ES-I3 (cell line): ENCODE data around the gene ALG3.
A peak's percentile ranks its signal among the peaks of the same experiment; 100 is the strongest.

Experiments
- H3K36me3 ChIP-seq: 2 replicates; pipeline ENCODE4 v1.6.1; 2013; ENCODE audit warnings: mild to moderate bottlenecking, low read length, control low read depth, moderate library complexity; ENCODE audit not compliant: insufficient read depth
- H3K4me1 ChIP-seq: 2 replicates; pipeline ENCODE4 v1.6.1; 2013; ENCODE audit warnings: mild to moderate bottlenecking, control low read depth, low read length; ENCODE audit not compliant: insufficient read depth
- H3K9ac ChIP-seq: 2 replicates; pipeline ENCODE4 v1.6.1; 2013; ENCODE audit warnings: low read depth, mild to moderate bottlenecking, low read length, moderate library complexity
- H3K9me3 ChIP-seq: 2 replicates; pipeline ENCODE4 v1.6.1; 2013; ENCODE audit warnings: mild to moderate bottlenecking, low read length, moderate library complexity; ENCODE audit not compliant: control insufficient read depth, insufficient read depth

Gene ALG3

GRCh38 chr3:184234671-184235380 is 13.9 kb downstream of the ALG3 start:
- no peaks in the 10 kb centered on the region for H3K9me3 ChIP-seq
- no peaks in the 10 kb centered on the region for H3K36me3 ChIP-seq
- H3K9ac ChIP-seq = no peak overlapping the region
- no peaks in the 10 kb centered on the region for H3K4me1 ChIP-seq

DNA sequence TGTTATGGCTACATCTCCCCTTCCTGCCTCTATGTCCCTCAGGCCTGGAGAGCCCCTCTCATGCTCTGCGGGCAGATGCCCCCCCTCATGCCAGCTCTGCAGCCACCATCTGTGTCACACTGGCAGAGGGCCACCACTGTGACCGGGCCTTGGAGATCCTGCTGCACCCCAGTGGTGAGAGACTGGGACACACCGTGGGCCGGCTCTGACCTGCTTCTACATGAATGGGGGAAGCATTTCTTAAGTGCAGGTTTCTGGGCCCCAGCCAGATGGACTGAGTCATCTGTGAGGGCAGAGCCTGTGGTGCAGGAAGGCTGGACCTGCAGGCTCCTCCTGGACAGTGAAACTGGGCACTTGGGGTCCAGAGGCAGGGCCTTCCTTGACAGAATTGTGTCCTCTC is 14.5 kb downstream of the ALG3 start:
- Histone ChIP-seq H3K9me3 (no peaks in the 10 kb centered on the region), H3K4me1 (no peaks in the 10 kb centered on the region), H3K9ac (no peak overlapping the region), H3K36me3 (no peaks in the 10 kb centered on the region)

- H3K4me1 ChIP-seq = no peaks in the 10 kb centered on the region
- no peaks in the 10 kb centered on the region for H3K36me3 ChIP-seq
- H3K9ac ChIP-seq = no peak overlapping the region
- H3K9me3 ChIP-seq = no peaks in the 10 kb centered on the region
These were observed 15.5 kb downstream of the ALG3 start for GRCh38 chr3:184233127-184233843.

GRCh38 chr3:184231671-184232070 is 17.1 kb downstream of the ALG3 start:
- no peaks in the 10 kb centered on the region for H3K4me1 ChIP-seq
- no peaks in the 10 kb centered on the region for H3K9me3 ChIP-seq
- no peaks in the 10 kb centered on the region for H3K36me3 ChIP-seq
- no peak overlapping the region for H3K9ac ChIP-seq

- H3K9me3 ChIP-seq = no peaks in the 10 kb centered on the region
- H3K9ac ChIP-seq = peak overlapping the region; percentile 50; the same call in 1 of the 2 replicates
- no peaks in the 10 kb centered on the region for H3K36me3 ChIP-seq
- no peaks in the 10 kb centered on the region for H3K4me1 ChIP-seq
These were observed 17.9 kb downstream of the ALG3 start for GRCh38 chr3:184230603-184231528.

- Histone ChIP-seq H3K9ac (peak overlapping the region; percentile 50; the same call in 1 of the 2 replicates), H3K36me3 (no peaks in the 10 kb centered on the region), H3K9me3 (no peaks in the 10 kb centered on the region), H3K4me1 (no peaks in the 10 kb centered on the region)
These were observed 18.6 kb downstream of the ALG3 start for GRCh38 chr3:184230081-184230602.

GRCh38 chr3:184229394-184230080 is 19.2 kb downstream of the ALG3 start, which contains the start of gene VWA5B2:
VWA5B2 (plus strand) TSS chr3:184229585; CDS start chr3:184230529, 944 bp downstream.
- Histone ChIP-seq H3K4me1 (no peaks in the 10 kb centered on the region), H3K36me3 (no peaks in the 10 kb centered on the region), H3K9me3 (no peaks in the 10 kb centered on the region), H3K9ac (peak within 1 kb of the TSS; percentile 50; the same call in 1 of the 2 replicates)

- Histone ChIP-seq H3K4me1 (no peaks in the 10 kb centered on the region), H3K9ac (peak overlapping the region; percentile 50; the same call in 1 of the 2 replicates), H3K36me3 (no peaks in the 10 kb centered on the region), H3K9me3 (no peaks in the 10 kb centered on the region)
These were observed 20.2 kb downstream of the ALG3 start for GRCh38 chr3:184228376-184229137.

DNA sequence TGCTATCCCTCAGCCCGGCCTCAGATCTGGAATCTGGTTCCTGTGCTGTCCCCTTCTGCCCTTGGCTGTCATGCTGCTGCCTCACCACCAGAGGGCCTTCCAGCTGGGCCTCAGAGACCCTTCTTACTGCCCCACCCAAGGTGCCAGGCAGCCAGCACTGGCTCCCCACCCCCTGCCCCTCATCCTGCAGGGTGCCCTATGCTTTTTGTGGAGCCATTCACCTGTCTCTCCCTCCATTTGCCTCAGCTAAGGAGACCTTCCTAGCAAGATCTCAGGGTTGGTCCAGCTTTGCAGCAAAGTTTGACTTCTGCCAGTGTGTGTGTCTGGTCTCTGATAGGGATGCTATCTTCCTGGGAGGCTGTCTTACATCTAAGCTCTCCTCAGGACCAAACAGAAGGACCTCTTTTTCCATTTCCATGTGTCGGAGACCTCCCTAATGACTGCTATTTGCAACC is 21.3 kb downstream of the ALG3 start:
- H3K4me1 ChIP-seq = no peaks in the 10 kb centered on the region
- no peaks in the 10 kb centered on the region for H3K9me3 ChIP-seq
- H3K36me3 ChIP-seq = no peaks in the 10 kb centered on the region
- H3K9ac ChIP-seq = no peak overlapping the region

GRCh38 chr3:184223946-184224345 is 24.8 kb downstream of the ALG3 start:
- no peaks in the 10 kb centered on the region for H3K4me1 ChIP-seq
- no peaks in the 10 kb centered on the region for H3K9me3 ChIP-seq
- H3K36me3 ChIP-seq = no peaks in the 10 kb centered on the region
- H3K9ac ChIP-seq = no peak overlapping the region

DNA sequence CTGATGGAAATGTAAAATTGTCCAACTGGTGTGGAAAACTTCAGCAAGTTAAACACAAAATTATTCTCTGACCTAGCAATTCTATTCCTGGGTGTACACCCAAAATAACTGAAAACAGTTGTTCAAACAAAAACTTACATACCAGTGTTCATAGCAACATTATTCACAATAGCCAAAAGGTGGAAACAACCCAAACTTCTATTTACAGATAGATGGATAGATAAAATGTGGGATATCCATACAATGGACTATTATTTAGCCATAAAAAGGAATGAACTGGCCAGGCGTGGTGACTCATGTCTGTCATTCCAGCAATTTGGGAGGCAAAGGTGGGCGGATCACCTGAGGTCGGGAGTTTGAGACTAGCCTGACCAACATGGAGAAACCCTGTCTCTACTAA is 26.2 kb downstream of the ALG3 start:
- H3K36me3 ChIP-seq = no peaks in the 10 kb centered on the region
- no peaks in the 10 kb centered on the region for H3K4me1 ChIP-seq
- H3K9me3 ChIP-seq = no peaks in the 10 kb centered on the region
- H3K9ac ChIP-seq = no peak overlapping the region

DNA sequence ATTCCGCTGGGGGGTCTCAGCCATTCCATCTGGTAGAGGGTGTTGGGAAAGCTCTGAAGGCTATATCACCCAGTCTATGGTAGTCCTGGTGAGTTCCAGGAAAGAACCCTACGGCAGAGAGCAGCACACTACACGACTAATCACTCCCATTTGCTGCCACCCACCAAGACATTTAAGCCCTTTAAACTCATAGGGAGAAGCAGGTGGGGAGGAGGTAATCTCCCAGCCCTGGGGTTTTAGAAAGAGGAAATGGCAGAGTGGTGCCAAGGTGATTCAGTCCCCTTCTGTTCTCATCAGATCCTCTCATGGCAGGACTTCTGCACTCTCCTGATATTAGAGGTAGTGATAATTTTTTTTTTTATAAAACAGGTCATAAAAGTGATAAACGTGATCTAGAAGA is 29.9 kb downstream of the ALG3 start:
- H3K4me1 ChIP-seq = no peaks in the 10 kb centered on the region
- no peak overlapping the region for H3K9ac ChIP-seq
- no peaks in the 10 kb centered on the region for H3K9me3 ChIP-seq
- H3K36me3 ChIP-seq = no peaks in the 10 kb centered on the region

- Histone ChIP-seq H3K4me1 (no peaks in the 10 kb centered on the region), H3K36me3 (no peaks in the 10 kb centered on the region), H3K9ac (no peak overlapping the region), H3K9me3 (no peaks in the 10 kb centered on the region)
These were observed 37.0 kb downstream of the ALG3 start for GRCh38 chr3:184211718-184212117.
